Hepatocyte (in vitro differentiated cells): ENCODE data around the gene SFXN5. TPM values are rescaled to one million over a fixed set of nuclear protein-coding genes. Genes with fewer than 3 reads are reported as not detected.

ENCODE experiments used
- DNase-seq: peaks from one replicate; pipeline ENCODE4 v3.0.0-alpha.2; 2016; ENCODE audit warnings: low spot score
- H2AFZ ChIP-seq: fragments of 200-600 bp; sonication (generic); 2 replicates; pipeline ENCODE4 v1.6.0; 2016; ENCODE audit warnings: antibody characterized with exemption, mild to moderate bottlenecking
- H3K27ac ChIP-seq: fragments of 200-600 bp; sonication (generic); 2 replicates; pipeline ENCODE4 v1.5.1; 2016; ENCODE audit warnings: mild to moderate bottlenecking
- H3K27me3 ChIP-seq: fragments of 200-600 bp; sonication (generic); 2 replicates; pipeline ENCODE4 v1.6.1; 2016
- H3K36me3 ChIP-seq: fragments of 200-600 bp; sonication (generic); replicated peaks from 2 replicates; pipeline ENCODE4 v1.5.1; 2016; ENCODE audit warnings: low read depth; ENCODE audit not compliant: insufficient read depth
- H3K4me1 ChIP-seq: fragments of 200-600 bp; sonication (generic); 2 replicates; pipeline ENCODE4 v1.5.1; 2016; ENCODE audit warnings: mild to moderate bottlenecking, moderate library complexity; ENCODE audit not compliant: insufficient read depth
- H3K4me2 ChIP-seq: fragments of 200-600 bp; sonication (generic); 2 replicates; pipeline ENCODE4 v1.6.0; 2016
- H3K4me3 ChIP-seq: fragments of 200-600 bp; sonication (generic); 2 replicates; pipeline ENCODE4 v1.5.1; 2016; ENCODE audit warnings: mild to moderate bottlenecking
- H3K79me2 ChIP-seq: fragments of 200-600 bp; sonication (generic); 2 replicates; pipeline ENCODE4 v1.6.0; 2017; ENCODE audit warnings: mild to moderate bottlenecking
- H3K9me2 ChIP-seq: fragments of 200-600 bp; sonication (generic); replicated peaks from 2 replicates; pipeline ENCODE4 v1.6.0; 2017; ENCODE audit warnings: mild to moderate bottlenecking; ENCODE audit not compliant: insufficient read depth
- H3K9me3 ChIP-seq: fragments of 200-600 bp; sonication (generic); 2 replicates; pipeline ENCODE4 v1.5.1; 2016; ENCODE audit warnings: low read depth, mild to moderate bottlenecking
- H4K20me1 ChIP-seq: fragments of 200-600 bp; sonication (generic); 2 replicates; pipeline ENCODE4 v1.6.0; 2016; ENCODE audit warnings: mild to moderate bottlenecking; ENCODE audit not compliant: insufficient read depth, poor library complexity, severe bottlenecking
- CTCF ChIP-seq: fragments of 200-600 bp; sonication (generic); IDR thresholded peaks from 2 replicates; pipeline ENCODE4 v1.5.1; 2016; ENCODE audit warnings: antibody characterized with exemption, mild to moderate bottlenecking; ENCODE audit not compliant: poor library complexity
- EZH2 ChIP-seq: fragments of 200-600 bp; sonication (generic); IDR thresholded peaks from 2 replicates; pipeline ENCODE4 v1.6.1; 2016; ENCODE audit warnings: antibody characterized with exemption, mild to moderate bottlenecking, borderline replicate concordance
- EZH2phosphoT487 ChIP-seq: fragments of 200-600 bp; sonication (generic); IDR thresholded peaks from one replicate; pipeline ENCODE4 v1.6.1; 2018; ENCODE audit warnings: antibody characterized with exemption, mild to moderate bottlenecking, low read depth, moderate library complexity; ENCODE audit not compliant: unreplicated experiment, severe bottlenecking
- WGBS: methylation state at CpG from one replicate; pipeline ENCODE4 v1.1.6; 2016; ENCODE audit warnings: low lambda C conversion rate; ENCODE audit errors: missing lambda C conversion rate; 5-methylcytosine and 5-hydroxymethylcytosine counted together
- polyA plus RNA-seq: library from polyadenylated mRNA; unstranded; fragments of >200 nt; fragmentation: Nextera tagmentation; extraction: Ambion mirVana; gene quantifications from 2 replicates; pipeline ENCODE4 v1.2.1, GENCODE V29; 2016
- total RNA-seq: library from RNA; depleted of rRNA; stranded (reverse); fragments of >200 nt; gene quantifications from 2 replicates; pipeline ENCODE4 v1.2.3, GENCODE V29; 2014

Gene SFXN5
- total and polyA plus RNA-seq, 2 experiments from 2014 or later: 25.8 to 34.6 TPM

GRCh38 chr2:72983500-72984161, 87.9 kb downstream of the SFXN5 start:
- no peak overlapping the region for H3K4me3 ChIP-seq
- no peaks in the 10 kb centered on the region for H3K27me3 ChIP-seq
- no peaks in the 10 kb centered on the region for H3K79me2 ChIP-seq
- TF ChIP-seq EZH2: no peak
- no peak for TF ChIP-seq EZH2phosphoT487
- no peak for TF ChIP-seq CTCF
- no peaks in the 10 kb centered on the region for H3K9me2 ChIP-seq
- H3K4me1 ChIP-seq: peaks cover 6% of the 10 kb centered on the region
- 84% methylated on average over 10 of the region's 10 CpGs for WGBS
- no peak overlapping the region for H3K4me2 ChIP-seq
- no peaks in the 10 kb centered on the region for H3K36me3 ChIP-seq
- no peak overlapping the region for H2AFZ ChIP-seq
- no peak for DNase-seq
- H4K20me1 ChIP-seq: no peaks in the 10 kb centered on the region
- H3K9me3 ChIP-seq: no peaks in the 10 kb centered on the region
- no peak overlapping the region for H3K27ac ChIP-seq

GRCh38 chr2:72982781-72983499, 88.6 kb downstream of the SFXN5 start:
- Histone ChIP-seq H3K4me3 (no peak overlapping the region), H3K9me3 (no peaks in the 10 kb centered on the region), H3K27ac (no peak overlapping the region), H2AFZ (no peak overlapping the region), H3K4me2 (no peak overlapping the region), H3K9me2 (no peaks in the 10 kb centered on the region), H3K79me2 (no peaks in the 10 kb centered on the region), H3K4me1 (peaks cover 6% of the 10 kb centered on the region), H4K20me1 (no peaks in the 10 kb centered on the region), H3K27me3 (no peaks in the 10 kb centered on the region), H3K36me3 (no peaks in the 10 kb centered on the region)
- WGBS: 90% methylated on average over 11 of the region's 11 CpGs
- no peak for TF ChIP-seq EZH2
- DNase-seq: no peak

- Histone ChIP-seq H3K9me3 (no peaks in the 10 kb centered on the region), H3K36me3 (no peaks in the 10 kb centered on the region), H3K9me2 (no peaks in the 10 kb centered on the region), H3K4me2 (no peak overlapping the region), H3K27me3 (no peaks in the 10 kb centered on the region), H4K20me1 (no peaks in the 10 kb centered on the region), H3K27ac (no peak overlapping the region), H3K4me3 (no peak overlapping the region), H3K79me2 (no peaks in the 10 kb centered on the region), H2AFZ (no peak overlapping the region), H3K4me1 (peaks cover 6% of the 10 kb centered on the region)
- WGBS: 91% methylated on average over 2 of the region's 2 CpGs
- no peak for TF ChIP-seq EZH2phosphoT487
- TF ChIP-seq EZH2: no peak
- no peak for TF ChIP-seq CTCF
- DNase-seq: no peak
Measured at GRCh38 chr2:72982219-72982618, 89.3 kb downstream of the SFXN5 start.

- H3K27me3 ChIP-seq: no peaks in the 10 kb centered on the region
- H2AFZ ChIP-seq: no peak overlapping the region
- no peaks in the 10 kb centered on the region for H3K9me2 ChIP-seq
- WGBS: 92% methylated on average over 5 of the region's 5 CpGs
- TF ChIP-seq EZH2phosphoT487 (no peak), EZH2 (no peak), CTCF (no peak)
- H3K79me2 ChIP-seq: no peaks in the 10 kb centered on the region
- no peaks in the 10 kb centered on the region for H3K9me3 ChIP-seq
- H3K4me1 ChIP-seq: peaks cover 6% of the 10 kb centered on the region
- no peak overlapping the region for H3K27ac ChIP-seq
- H3K36me3 ChIP-seq: no peaks in the 10 kb centered on the region
- DNase-seq: no peak
- no peak overlapping the region for H3K4me2 ChIP-seq
- no peak overlapping the region for H3K4me3 ChIP-seq
- no peaks in the 10 kb centered on the region for H4K20me1 ChIP-seq
Measured at GRCh38 chr2:72981536-72981935, 90.0 kb downstream of the SFXN5 start.
